Activated naive CD4-positive, alpha-beta T cell treated with anti-CD3 and anti-CD28 coated beads for 36 hours (primary cell): ENCODE measurements around the gene NOX4. TPM values are rescaled to one million over a fixed set of nuclear protein-coding genes. Genes with fewer than 3 reads are reported as not detected.
"Not testable (repeated sequence)": the region's sequence is repeated elsewhere in the genome, so short reads cannot be mapped to it uniquely, and the experiment has no call there.

Experiments
- CTCF ChIA-PET: fragments of 350-600 bp; sonication (Branson Sonifier 250); formaldehyde crosslinking; loops from one replicate; lab custom pipeline; 2021; ENCODE audit warnings: antibody characterized with exemption; lab: Charles Lee
- DNase-seq: peaks from one replicate; pipeline ENCODE4 v3.0.0-alpha.2; 2020
- H3K27ac Mint-ChIP-seq: one replicate; pipeline ENCODE4 v1.8.0; 2021; ENCODE audit warnings: mild to moderate bottlenecking, mixed read lengths
- H3K27me3 Mint-ChIP-seq: one replicate; pipeline ENCODE4 v1.8.0; 2021; ENCODE audit warnings: low read depth, mixed read lengths
- H3K36me3 Mint-ChIP-seq: one replicate; pipeline ENCODE4 v1.8.0; 2021; ENCODE audit warnings: low read depth, mixed read lengths
- H3K4me1 Mint-ChIP-seq: one replicate; pipeline ENCODE4 v1.8.0; 2021; ENCODE audit warnings: low read depth, mixed read lengths
- H3K4me3 Mint-ChIP-seq: one replicate; pipeline ENCODE4 v1.8.0; 2021; ENCODE audit warnings: mild to moderate bottlenecking, moderate library complexity, mixed read lengths
- H3K9me3 Mint-ChIP-seq: one replicate; pipeline ENCODE4 v1.8.0; 2021; ENCODE audit warnings: mixed read lengths
- intact Hi-C: fragments of 100-400 bp; cut with micrococcal nuclease; formaldehyde crosslinking; loops from one replicate; pipeline ENCODE4 v1.15.1; 2023
- total RNA-seq, 2 experiments: library from RNA; stranded (reverse); gene quantifications; one replicate each; pipeline ENCODE4 v1.2.3, GENCODE V29; 2021

The NOX4 gene
- total RNA-seq, 2 experiments from 2014 or later: not detected

GRCh38 chr11:89359208-89359607 lies 132.0 kb downstream of the NOX4 start:
- intact Hi-C loops, DNase-seq, H3K9me3 Mint-ChIP-seq, H3K36me3 Mint-ChIP-seq, H3K4me1 Mint-ChIP-seq, H3K27me3 Mint-ChIP-seq, H3K4me3 Mint-ChIP-seq, H3K27ac Mint-ChIP-seq, CTCF ChIA-PET: not testable (repeated sequence)

GRCh38 chr11:89358761-89359160 lies 132.4 kb downstream of the NOX4 start:
- CTCF ChIA-PET: no interaction called here
- Mint-ChIP-seq H3K27ac (no peak overlapping the region), H3K4me1 (no peaks in the 10 kb centered on the region), H3K36me3 (no peaks in the 10 kb centered on the region), H3K27me3 (no peaks in the 10 kb centered on the region), H3K9me3 (peaks cover 2% of the 10 kb centered on the region), H3K4me3 (no peak overlapping the region)
- intact Hi-C loops: no loop called here
- no peak for DNase-seq

DNA sequence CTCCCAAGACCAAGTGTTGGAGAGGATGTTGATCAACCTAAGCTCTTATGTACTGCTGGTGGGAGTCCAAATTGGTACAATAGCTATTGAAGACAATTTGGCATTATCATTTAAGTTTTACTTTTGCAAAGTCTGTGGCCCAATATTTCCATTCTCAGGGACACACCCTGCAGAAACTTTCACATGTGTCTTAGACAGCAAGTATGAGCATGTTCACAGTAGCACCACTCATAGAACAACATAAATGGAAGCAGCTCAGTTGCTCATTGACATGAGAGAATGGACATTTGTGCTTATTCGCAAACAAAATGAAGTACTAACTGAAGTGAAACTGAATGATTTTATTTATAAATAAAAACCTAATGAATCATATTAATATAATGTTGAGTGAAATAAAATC lies 135.5 kb downstream of the NOX4 start:
- Mint-ChIP-seq H3K4me3 (no peak overlapping the region), H3K27me3 (no peaks in the 10 kb centered on the region), H3K4me1 (no peaks in the 10 kb centered on the region), H3K27ac (no peak overlapping the region), H3K36me3 (no peaks in the 10 kb centered on the region), H3K9me3 (no peaks in the 10 kb centered on the region)
- intact Hi-C loops: no loop called here
- CTCF ChIA-PET: no interaction called here
- DNase-seq: no peak

- DNase-seq, intact Hi-C loops, CTCF ChIA-PET, H3K27me3 Mint-ChIP-seq, H3K4me1 Mint-ChIP-seq, H3K36me3 Mint-ChIP-seq, H3K27ac Mint-ChIP-seq, H3K4me3 Mint-ChIP-seq, H3K9me3 Mint-ChIP-seq: not testable (repeated sequence)
Observed at GRCh38 chr11:89354513-89354912, 136.7 kb downstream of the NOX4 start.

- Mint-ChIP-seq H3K4me3 (no peak overlapping the region), H3K27me3 (no peaks in the 10 kb centered on the region), H3K4me1 (no peaks in the 10 kb centered on the region), H3K27ac (no peak overlapping the region), H3K9me3 (no peaks in the 10 kb centered on the region), H3K36me3 (no peaks in the 10 kb centered on the region)
- CTCF ChIA-PET: no interaction called here
- intact Hi-C loops: no loop called here
- DNase-seq: no peak
Observed at GRCh38 chr11:89347071-89347470, 144.1 kb downstream of the NOX4 start.

DNA sequence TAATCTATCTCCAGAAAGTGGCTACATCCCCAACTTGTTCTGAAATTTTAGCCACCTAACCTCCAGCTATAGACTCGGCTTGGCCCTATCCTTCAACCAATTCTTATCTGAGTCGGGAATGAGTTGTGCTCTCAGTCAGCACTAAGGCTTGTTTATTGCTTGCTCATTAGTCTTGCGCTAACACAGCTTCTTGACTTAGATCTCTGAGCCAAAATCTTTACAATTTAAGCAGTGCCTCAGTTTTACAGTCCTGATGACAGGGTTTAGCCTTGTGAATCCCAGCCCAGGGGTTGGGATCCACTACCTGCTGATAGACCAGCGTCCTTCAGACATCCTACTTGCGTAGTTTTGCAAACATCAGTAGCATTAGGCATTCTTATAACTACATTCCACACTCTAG lies 144.6 kb downstream of the NOX4 start:
- intact Hi-C loops: no loop called here
- Mint-ChIP-seq H3K4me3 (no peak overlapping the region), H3K4me1 (no peaks in the 10 kb centered on the region), H3K36me3 (no peaks in the 10 kb centered on the region), H3K9me3 (no peaks in the 10 kb centered on the region), H3K27ac (no peak overlapping the region), H3K27me3 (no peaks in the 10 kb centered on the region)
- CTCF ChIA-PET: no interaction called here
- no peak for DNase-seq

DNA sequence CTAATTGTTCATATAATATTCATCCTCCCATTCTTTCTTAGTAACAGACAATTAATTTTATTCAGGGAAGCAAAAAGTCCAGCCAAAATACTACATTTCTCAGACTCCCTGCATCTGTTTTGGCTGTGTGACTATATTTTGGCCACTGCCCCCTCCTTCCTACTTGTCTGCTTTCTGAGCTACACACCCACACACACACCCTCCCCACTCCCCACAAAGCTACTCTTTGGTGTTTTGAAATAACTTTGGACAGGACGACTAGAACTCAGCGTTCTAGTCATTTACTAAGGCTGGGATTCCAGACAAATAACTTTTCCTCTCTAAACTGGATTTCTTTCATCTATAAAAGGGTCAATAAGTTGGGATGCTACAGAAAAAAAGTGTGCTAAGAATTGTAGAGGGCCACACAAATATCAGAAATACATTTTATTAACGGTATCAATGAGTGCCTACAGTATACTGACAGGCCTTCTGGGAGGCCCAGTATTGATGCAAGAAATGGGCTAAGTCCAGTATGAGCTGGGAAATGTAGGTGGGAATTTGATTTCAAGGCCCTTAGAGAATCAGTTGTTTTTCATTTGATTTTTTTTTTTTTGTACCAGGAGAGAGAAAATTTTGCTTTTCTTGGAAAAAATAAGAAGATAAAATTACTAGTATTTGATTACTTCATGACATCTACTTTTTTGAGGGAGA lies 148.1 kb downstream of the NOX4 start:
- DNase-seq, H3K4me3 Mint-ChIP-seq, H3K36me3 Mint-ChIP-seq, H3K4me1 Mint-ChIP-seq, CTCF ChIA-PET, H3K27me3 Mint-ChIP-seq, H3K27ac Mint-ChIP-seq, intact Hi-C loops, H3K9me3 Mint-ChIP-seq: not testable (repeated sequence)

GRCh38 chr11:89340450-89340849 lies 150.7 kb downstream of the NOX4 start:
- H3K27me3 Mint-ChIP-seq, H3K9me3 Mint-ChIP-seq, H3K36me3 Mint-ChIP-seq, H3K4me1 Mint-ChIP-seq, DNase-seq, H3K27ac Mint-ChIP-seq, CTCF ChIA-PET, H3K4me3 Mint-ChIP-seq, intact Hi-C loops: not testable (repeated sequence)

DNA sequence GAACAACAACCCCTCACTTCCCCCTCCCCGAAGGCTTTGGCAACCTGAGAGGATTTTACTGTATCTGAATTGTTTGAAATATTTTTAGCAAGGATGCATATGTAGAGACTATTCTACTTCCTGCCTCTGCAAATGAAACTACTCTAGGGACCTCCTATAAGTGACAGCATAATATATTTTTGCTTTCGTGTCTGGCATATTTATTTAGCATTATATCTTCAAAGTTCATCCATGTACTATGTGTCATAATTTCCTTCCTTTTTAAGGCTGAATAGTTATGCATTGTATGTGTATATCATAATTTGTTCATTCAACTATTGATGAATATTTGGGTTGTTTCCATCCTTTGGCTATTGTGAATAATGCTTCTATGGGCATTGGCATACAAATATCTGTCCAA lies 153.1 kb downstream of the NOX4 start:
- H3K27me3 Mint-ChIP-seq, DNase-seq, H3K27ac Mint-ChIP-seq, H3K36me3 Mint-ChIP-seq, H3K9me3 Mint-ChIP-seq, H3K4me1 Mint-ChIP-seq, H3K4me3 Mint-ChIP-seq, CTCF ChIA-PET: not testable (repeated sequence)
- intact Hi-C loops: loop anchor here (10.0 kb wide), 1 partner anchor 777 kb away; no protein-coding TSS in a partner anchor

- H3K36me3 Mint-ChIP-seq, H3K4me3 Mint-ChIP-seq, DNase-seq, CTCF ChIA-PET, H3K27me3 Mint-ChIP-seq, H3K9me3 Mint-ChIP-seq, H3K4me1 Mint-ChIP-seq, H3K27ac Mint-ChIP-seq: not testable (repeated sequence)
- intact Hi-C loops: loop anchor here (10.0 kb wide), 1 partner anchor 778 kb away; no protein-coding TSS in a partner anchor
Observed at GRCh38 chr11:89337100-89337650, 154.0 kb downstream of the NOX4 start.

GRCh38 chr11:89333704-89334103 lies 157.5 kb downstream of the NOX4 start:
- H3K27me3 Mint-ChIP-seq, CTCF ChIA-PET, DNase-seq, H3K27ac Mint-ChIP-seq, H3K4me1 Mint-ChIP-seq, H3K9me3 Mint-ChIP-seq, H3K36me3 Mint-ChIP-seq, H3K4me3 Mint-ChIP-seq: not testable (repeated sequence)
- intact Hi-C loops: loop anchor here (5.0 to 10.0 kb wide), 2 partner anchors 74 to 781 kb away; no protein-coding TSS in a partner anchor

- H3K36me3 Mint-ChIP-seq, CTCF ChIA-PET, H3K27ac Mint-ChIP-seq, H3K9me3 Mint-ChIP-seq, H3K27me3 Mint-ChIP-seq, DNase-seq, H3K4me1 Mint-ChIP-seq, H3K4me3 Mint-ChIP-seq: not testable (repeated sequence)
- intact Hi-C loops: loop anchor here (5.0 to 10.0 kb wide), 2 partner anchors 75 to 783 kb away; no protein-coding TSS in a partner anchor
Observed at GRCh38 chr11:89331940-89332339, 159.2 kb downstream of the NOX4 start.

DNA sequence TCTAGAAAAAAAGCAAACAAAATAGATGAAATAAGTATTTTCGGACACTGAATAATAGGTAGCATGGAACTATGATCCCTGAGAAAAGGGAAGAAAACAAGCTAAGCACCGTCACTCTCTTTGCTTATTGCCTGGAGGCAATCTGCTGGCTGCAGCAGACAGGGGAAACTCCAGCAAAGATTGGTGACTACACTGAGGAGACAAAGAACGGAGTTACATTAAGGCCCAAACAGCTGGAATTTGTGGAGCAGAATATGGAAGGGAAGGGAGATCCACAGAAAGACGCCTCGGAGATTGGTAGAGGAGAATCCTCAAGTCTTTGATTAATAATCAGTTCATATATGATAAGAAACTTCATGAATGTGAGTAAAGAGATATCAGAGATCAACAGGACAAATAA lies 163.3 kb downstream of the NOX4 start:
- no peaks in the 10 kb centered on the region for H3K4me1 Mint-ChIP-seq
- no peaks in the 10 kb centered on the region for H3K36me3 Mint-ChIP-seq
- no peak for DNase-seq
- no peak overlapping the region for H3K4me3 Mint-ChIP-seq
- no peaks in the 10 kb centered on the region for H3K27me3 Mint-ChIP-seq
- CTCF ChIA-PET: no interaction called here
- intact Hi-C loops: no loop called here
- H3K9me3 Mint-ChIP-seq: no peaks in the 10 kb centered on the region
- no peak overlapping the region for H3K27ac Mint-ChIP-seq
